ENCODE data around the gene FANCD2OS.
"Not testable (repeated sequence)": the region's sequence is repeated elsewhere in the genome, so short reads cannot be mapped to it uniquely, and the experiment has no call there.

Gene FANCD2OS

GRCh38 chr3:10093678-10094077 lies 14.4 kb downstream of the FANCD2OS start:
- DNase-seq (ENCODE audit: low read depth in 2 of 2) = no peak

GRCh38 chr3:10091387-10091786 lies 16.7 kb downstream of the FANCD2OS start:
- DNase-seq (ENCODE audit: low read depth in 2 of 2) = not testable (repeated sequence)

- DNase-seq (ENCODE audit: low read depth in 2 of 2) = not testable (repeated sequence)
Observed at GRCh38 chr3:10090774-10091173, 17.3 kb downstream of the FANCD2OS start.

GRCh38 chr3:10090179-10090578 lies 17.9 kb downstream of the FANCD2OS start:
- no peak for DNase-seq (ENCODE audit: low read depth in 2 of 2)

GRCh38 chr3:10088256-10088655 lies 19.8 kb downstream of the FANCD2OS start:
- no peak for DNase-seq (ENCODE audit: low read depth in 2 of 2)

GRCh38 chr3:10085738-10086137 lies 22.3 kb downstream of the FANCD2OS start:
- DNase-seq (ENCODE audit: low read depth in 2 of 2) = no peak

GRCh38 chr3:10081871-10082270 lies 26.2 kb downstream of the FANCD2OS start:
- DNase-seq (ENCODE audit: low read depth in 2 of 2) = no peak

- no peak for DNase-seq (ENCODE audit: low read depth in 2 of 2)
Observed at GRCh38 chr3:10074666-10075065, 33.4 kb downstream of the FANCD2OS start.

GRCh38 chr3:10070077-10070476 lies 38.0 kb downstream of the FANCD2OS start:
- not testable (repeated sequence) for DNase-seq (ENCODE audit: low read depth in 2 of 2)

- DNase-seq (ENCODE audit: low read depth in 2 of 2) = no peak
Observed at GRCh38 chr3:10055097-10055496, 53.0 kb downstream of the FANCD2OS start.

All from fibroblast of skin of left biceps (primary cell).